Measurements from ENCODE around the gene STEEP1.

STEEP1 gene

DNA sequence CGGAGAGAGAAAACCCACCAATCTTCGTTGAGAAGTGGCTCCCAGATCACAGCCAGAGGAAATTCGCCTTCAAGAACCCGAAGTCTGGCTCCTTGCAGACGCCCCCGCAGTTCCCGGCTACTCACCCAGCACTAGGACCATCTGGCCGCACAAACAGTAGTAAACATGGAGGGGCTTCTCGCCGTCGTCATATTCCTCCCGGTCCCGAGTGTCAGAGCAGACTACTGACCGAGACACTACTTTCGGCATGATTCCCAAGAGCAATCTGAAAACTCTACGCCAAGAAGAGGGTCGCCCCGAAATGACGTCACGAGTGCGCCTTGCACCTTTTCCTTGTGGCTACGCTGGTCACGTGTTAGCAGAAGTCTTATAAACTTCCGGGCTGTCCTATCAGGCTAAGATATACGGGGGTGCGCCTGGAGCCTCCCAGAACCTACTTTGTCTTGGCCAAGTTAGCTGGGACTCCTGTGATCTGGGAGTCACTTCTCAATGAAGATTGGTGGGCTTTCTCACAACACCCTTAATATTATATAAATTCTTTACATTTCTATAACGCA is at the start of gene STEEP1:
TSS of gene STEEP1 (minus strand) at position 303 of the 557 bp plus-strand sequence. CDS start at position 249, 54 bp downstream.
- peak; percentile 90 for DNase-seq

GRCh38 chrX:119614776-119615175 is 49.6 kb upstream of the STEEP1 start:
- no peak for DNase-seq

- DNase-seq = no peak
Measured at GRCh38 chrX:119607018-119607389, 41.8 kb upstream of the STEEP1 start.

GRCh38 chrX:119606280-119607017 is 41.2 kb upstream of the STEEP1 start, which contains the start of gene NKRF:
Gene NKRF, minus strand, starts transcription at chrX:119606424.
- peak; percentile 89 for DNase-seq

DNA sequence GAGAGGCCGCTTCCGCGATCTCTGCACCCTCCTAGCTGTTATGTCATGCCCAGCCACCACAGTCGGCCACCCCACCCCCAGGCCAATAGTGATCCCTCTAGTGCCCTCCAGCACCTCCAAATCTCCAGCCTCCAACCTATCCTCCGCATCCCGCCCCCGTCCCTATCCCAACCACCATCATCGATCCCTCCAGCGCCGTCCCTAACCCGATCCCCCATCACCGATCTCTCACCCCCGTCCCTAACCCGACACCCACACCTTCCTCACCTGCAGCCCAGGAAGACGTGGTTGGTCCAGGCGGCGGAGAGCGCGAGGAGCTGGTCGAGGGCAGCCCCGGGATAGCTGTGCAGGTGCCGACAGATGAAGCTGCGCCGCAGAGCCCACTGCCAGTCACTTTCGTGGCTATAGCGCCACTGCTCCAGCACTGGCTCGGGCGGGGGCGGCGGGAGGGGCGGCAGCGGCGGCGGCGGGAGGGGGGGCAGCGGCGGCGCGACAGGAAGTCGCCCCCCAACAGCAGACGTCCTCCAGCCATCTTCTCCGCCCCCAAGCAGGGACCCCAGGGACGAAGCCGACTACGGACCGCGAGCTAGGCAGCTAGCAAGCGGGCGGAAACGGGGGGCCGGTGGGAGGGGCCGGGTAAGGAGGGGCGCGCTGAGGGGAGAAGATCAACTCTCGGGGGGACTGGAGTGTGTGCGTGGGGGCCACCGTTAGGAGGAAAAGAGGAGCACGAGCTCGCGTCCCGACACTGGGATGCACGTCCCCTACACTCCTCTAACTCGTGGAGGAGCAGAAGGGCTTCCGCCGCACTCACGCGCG is 40.5 kb upstream of the STEEP1 start:
- peak; percentile 23 for DNase-seq

- DNase-seq = no peak
Measured at GRCh38 chrX:119604766-119605463, 39.7 kb upstream of the STEEP1 start.

DNA sequence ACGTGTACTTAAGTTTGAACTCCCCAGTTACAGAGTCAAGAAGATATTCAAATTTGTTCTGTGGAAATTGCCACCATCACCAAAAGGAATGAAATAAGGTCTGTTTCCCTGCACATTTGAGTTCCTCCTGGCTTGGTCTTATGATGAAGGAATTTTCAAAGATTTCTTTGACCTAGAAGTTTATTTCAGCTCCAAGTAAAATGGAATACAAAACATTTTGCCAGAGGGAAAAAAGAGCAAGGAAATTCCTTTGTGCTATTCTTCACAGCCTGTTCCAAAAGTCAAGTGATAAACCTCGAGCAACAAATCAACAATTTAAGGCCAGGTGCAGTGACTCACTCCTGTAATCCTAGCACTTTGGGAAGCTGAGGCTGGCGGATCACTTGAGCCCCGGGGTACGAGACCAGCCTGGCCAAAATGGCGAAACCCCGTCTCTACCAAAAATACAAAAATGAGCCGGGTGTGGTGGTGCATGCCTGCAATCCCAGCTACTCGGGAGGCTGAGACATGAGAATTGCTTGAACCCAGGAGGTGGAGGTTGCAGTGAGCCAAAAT is 37.6 kb upstream of the STEEP1 start:
- no peak for DNase-seq

DNA sequence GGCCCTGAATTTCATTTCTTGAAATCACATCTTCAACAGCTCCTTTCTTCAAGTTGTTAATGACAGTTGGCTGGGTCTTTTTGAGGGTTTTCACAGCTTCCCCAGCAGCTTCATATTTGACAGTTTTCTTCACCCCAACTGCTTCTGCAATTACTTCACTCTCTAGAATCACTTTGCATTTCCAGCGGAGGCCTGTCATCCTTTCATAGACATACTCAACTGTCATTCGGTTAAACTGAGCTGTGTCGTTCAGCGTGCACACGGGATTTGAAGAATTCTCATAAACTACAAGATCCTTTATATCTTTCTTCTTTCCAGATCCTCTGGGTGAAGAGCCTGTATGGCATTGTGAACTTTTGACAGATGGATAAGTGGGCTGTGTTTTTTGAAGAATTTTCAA is 24.6 kb upstream of the STEEP1 start:
- DNase-seq = no peak

DNA sequence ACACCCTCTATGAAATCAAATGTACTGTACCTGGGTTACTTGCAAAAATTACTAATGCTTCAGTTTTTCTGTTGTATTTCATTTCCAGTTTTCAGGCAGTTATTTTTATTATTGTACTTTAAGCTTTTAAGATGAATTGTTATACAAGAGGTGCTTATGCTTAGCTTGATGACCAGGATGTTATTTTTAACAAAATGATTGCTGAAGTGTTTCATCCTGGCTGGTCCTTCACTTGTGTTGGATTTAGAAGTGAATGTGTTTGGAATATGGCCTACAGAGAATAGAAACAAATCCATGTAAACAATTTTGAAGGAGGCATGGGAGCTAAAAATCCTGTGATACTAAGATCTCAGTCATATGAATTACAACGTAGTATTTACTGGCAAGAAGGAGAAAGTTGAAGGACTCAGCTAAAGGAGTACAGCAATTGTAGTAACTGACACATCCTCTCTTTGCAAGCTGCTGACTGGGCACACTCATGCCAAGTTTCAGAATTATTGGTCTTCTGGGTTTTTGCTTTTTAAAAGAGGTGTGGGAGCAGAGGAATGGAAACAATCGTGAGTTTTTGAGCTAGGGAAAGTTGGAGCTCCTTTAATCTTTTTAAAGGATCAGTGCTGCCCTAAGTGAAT is 18.3 kb upstream of the STEEP1 start:
- no peak for DNase-seq

DNA sequence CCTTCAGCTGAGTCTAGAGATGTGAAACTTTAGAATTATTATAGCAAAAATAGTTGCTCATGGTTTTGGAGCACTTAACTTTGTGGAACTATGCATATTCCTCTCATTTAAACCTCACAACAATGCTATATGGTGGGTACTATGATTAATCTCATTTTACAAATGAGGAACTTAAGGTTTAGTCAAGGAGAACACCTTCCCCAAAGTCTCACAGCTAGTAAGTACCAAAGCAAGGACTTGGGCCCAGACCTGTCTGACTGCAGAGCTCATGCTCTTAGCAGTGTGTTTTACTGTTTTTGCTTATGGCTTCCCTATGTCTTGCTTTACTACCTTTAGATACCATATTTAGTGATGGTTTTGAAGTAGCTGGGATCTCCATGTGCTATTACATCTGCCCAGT is 14.2 kb upstream of the STEEP1 start:
- no peak for DNase-seq

- DNase-seq = peak; percentile 88
Measured at GRCh38 chrX:119574394-119575266, 9.4 kb upstream of the STEEP1 start, which contains the start of gene UBE2A. Gene UBE2A, plus strand, starts transcription at chrX:119574563. Its CDS starts 149 bp downstream, at chrX:119574712.

GRCh38 chrX:119573840-119574393 is 8.7 kb upstream of the STEEP1 start:
- no peak for DNase-seq

- DNase-seq = no peak
Measured at GRCh38 chrX:119573222-119573621, 8.0 kb upstream of the STEEP1 start.

- no peak for DNase-seq
Measured at GRCh38 chrX:119570351-119570835, 5.2 kb upstream of the STEEP1 start.

GRCh38 chrX:119552508-119552907 is 12.7 kb downstream of the STEEP1 start:
- DNase-seq = no peak

GRCh38 chrX:119549327-119550016 is 15.7 kb downstream of the STEEP1 start:
- no peak for DNase-seq

DNA sequence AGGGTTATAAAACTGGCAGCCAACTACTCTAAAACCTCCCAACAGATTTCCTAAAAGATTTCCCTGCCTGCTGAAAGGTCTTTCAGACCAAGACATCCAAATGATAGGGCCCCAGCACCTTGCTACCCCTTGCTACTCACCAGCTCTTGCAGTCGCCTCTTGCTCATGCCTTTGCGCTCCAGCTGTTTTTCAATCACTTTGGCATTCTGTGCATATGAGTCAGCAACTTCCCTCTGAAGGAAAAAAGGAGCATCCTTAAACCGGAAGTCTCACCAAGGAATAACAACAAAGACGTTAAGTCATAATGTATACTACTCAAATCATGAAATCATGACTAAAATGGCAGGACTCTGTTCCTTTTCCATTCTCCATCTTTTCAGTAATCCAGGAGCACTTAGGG is 24.0 kb downstream of the STEEP1 start:
- no peak for DNase-seq

GRCh38 chrX:119539872-119540271 is 25.3 kb downstream of the STEEP1 start:
- DNase-seq = no peak

DNA sequence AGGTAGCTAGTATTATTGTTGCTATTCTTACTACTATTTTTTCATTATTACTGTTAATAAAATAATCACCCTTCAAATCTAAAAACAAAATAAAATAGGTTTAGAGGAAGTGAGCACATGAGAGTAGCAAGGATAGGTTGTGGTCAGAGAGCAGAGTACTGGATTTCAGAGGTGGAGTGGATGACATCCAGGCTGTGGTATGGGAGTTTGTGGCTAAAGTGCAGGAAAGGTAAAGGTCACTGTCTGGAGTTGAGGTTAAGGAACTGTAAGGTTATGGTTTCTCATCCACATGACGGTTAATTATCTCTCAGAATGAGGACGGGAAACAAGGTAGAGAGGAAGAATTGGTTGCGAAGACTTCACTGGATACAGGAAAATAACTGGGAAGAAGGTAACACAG is 27.7 kb downstream of the STEEP1 start:
- DNase-seq = no peak

All from stimulated activated CD4-positive, alpha-beta T cell treated with anti-CD3 and anti-CD28 coated beads, Interleukin-1b, Interleukin-23, amount 100 ng/mL, for 48 hours (primary cell).